ENCODE measurements around the gene CATSPERB. TPM values are rescaled to one million over a fixed set of nuclear protein-coding genes. Genes with fewer than 3 reads are reported as not detected.
"Not testable (repeated sequence)": the region's sequence is repeated elsewhere in the genome, so short reads cannot be mapped to it uniquely, and the experiment has no call there.

CATSPERB gene
- total RNA-seq, 2 donors from 2014 or later = 0.19 to 3.5 TPM

DNA sequence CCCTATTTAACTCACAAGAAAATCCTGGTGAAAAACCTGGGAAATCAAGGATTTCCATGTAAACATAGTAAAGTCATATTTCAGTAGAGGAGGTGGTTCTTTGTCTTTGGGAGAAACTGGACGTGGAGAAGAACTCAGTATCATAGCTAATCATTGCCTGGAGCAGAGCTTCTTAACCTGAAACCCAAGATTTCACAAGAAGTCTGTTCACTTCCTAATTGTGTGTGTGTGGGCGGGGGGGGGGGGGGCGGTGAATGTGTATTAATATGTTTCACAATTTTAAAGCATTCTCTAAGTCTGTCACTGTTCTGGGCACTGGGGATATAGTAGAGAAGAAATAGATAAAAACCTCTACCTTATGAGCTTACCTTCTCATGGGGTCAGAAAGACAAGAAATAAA lies 125.0 kb downstream of the CATSPERB start:
- no peak overlapping the region for H3K4me3 ChIP-seq
- H3K4me1 ChIP-seq = no peaks in the 10 kb centered on the region
- TF ChIP-seq, protein P1, sequence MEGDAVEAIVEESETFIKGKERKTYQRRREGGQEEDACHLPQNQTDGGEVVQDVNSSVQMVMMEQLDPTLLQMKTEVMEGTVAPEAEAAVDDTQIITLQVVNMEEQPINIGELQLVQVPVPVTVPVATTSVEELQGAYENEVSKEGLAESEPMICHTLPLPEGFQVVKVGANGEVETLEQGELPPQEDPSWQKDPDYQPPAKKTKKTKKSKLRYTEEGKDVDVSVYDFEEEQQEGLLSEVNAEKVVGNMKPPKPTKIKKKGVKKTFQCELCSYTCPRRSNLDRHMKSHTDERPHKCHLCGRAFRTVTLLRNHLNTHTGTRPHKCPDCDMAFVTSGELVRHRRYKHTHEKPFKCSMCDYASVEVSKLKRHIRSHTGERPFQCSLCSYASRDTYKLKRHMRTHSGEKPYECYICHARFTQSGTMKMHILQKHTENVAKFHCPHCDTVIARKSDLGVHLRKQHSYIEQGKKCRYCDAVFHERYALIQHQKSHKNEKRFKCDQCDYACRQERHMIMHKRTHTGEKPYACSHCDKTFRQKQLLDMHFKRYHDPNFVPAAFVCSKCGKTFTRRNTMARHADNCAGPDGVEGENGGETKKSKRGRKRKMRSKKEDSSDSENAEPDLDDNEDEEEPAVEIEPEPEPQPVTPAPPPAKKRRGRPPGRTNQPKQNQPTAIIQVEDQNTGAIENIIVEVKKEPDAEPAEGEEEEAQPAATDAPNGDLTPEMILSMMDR (IDR thresholded peaks at IDR 0.05) = no peak
- no peaks in the 10 kb centered on the region for H3K36me3 ChIP-seq
- H3K27ac ChIP-seq = no peak overlapping the region
- no peaks in the 10 kb centered on the region for H3K27me3 ChIP-seq
- no peaks in the 10 kb centered on the region for H3K9me3 ChIP-seq
- DNase-seq (ENCODE audit: low spot score) = no peak

DNA sequence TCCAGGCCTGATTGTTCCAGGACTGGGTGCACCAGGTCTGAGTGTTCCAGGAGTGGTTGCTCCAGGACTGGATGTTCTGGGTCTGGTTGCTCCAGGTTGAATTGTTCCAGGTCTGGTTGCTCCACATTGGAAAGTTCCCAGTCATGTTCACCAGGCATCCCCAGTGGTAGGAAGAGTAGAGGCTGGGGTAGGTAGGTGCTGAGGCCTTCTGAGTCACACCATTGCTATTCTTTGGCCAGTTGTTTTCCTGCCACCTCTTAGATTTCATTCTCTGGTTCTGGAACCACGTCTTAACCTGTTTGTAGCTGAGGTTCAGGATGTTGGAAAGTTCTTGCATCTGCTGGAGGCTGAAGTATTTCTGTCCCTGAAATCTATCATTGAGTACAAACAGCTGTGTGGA lies 127.3 kb downstream of the CATSPERB start:
- not testable (repeated sequence) for H3K27me3 ChIP-seq; DNase-seq (ENCODE audit: low spot score); H3K27ac ChIP-seq; H3K4me3 ChIP-seq; H3K36me3 ChIP-seq; H3K9me3 ChIP-seq; H3K4me1 ChIP-seq

DNA sequence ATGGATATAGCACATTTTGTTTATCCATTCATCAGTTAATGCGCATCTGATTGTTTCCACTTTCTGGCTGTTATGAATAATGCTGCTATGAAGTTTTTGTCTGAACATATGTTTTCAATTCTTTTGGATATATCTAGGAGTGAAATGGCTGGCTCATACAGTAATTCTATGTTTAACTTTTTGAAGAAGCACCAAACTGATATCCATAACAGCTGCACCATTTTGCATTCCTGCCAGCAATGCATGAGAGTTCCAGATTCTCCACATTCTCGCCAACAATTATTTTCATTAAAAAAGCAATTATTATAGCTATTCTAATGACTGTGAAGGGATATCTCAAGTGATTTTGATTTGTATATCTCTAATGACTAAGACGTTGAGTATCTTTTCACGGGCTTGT lies 131.9 kb downstream of the CATSPERB start:
- Histone ChIP-seq H3K36me3 (no peaks in the 10 kb centered on the region), H3K9me3 (no peaks in the 10 kb centered on the region), H3K27ac (no peak overlapping the region), H3K4me3 (no peak overlapping the region), H3K27me3 (no peaks in the 10 kb centered on the region), H3K4me1 (no peaks in the 10 kb centered on the region)
- TF ChIP-seq, protein P1 (IDR thresholded peaks at IDR 0.05) = no peak
- no peak for DNase-seq (ENCODE audit: low spot score)

DNA sequence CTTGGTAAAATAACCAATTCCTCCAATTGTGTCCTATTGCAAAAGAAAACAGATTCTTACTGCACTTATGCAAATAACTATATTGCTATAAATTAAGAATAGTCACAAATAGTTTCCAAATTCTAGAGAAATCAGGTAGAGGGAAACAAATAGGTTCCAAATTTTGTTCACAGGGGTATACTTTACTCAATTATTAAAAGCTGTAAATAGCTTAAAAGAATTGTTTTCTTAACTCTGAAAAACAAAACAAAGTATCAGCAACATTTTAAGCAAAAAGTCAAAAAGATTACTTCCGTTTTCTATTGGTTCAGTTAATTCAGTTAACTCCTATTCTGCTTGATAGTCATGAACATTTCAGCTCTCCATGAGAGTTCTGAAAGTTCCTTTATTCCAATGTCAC lies 136.2 kb downstream of the CATSPERB start:
- Histone ChIP-seq H3K9me3 (no peaks in the 10 kb centered on the region), H3K36me3 (no peaks in the 10 kb centered on the region), H3K27me3 (no peaks in the 10 kb centered on the region), H3K27ac (no peak overlapping the region), H3K4me3 (no peak overlapping the region), H3K4me1 (no peaks in the 10 kb centered on the region)
- TF ChIP-seq, protein P1 (IDR thresholded peaks at IDR 0.05) = no peak
- DNase-seq (ENCODE audit: low spot score) = no peak

DNA sequence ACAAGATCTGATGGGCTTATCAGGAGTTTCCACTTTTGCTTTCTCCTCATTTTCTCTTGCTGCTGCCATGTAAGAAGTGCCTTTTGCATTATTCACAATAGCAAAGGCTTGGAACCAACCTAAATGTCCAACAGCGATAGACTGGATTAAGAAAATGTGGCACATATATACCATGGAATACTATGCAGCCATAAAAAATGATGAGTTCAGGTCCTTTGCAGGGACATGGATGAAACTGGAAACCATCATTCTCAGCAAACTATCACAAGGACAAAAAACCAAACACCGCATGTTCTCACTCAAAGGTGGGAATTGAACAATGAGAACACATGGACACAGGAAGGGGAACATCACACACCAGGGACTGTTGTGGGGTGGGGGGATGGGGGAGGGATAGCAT lies 137.9 kb downstream of the CATSPERB start:
- not testable (repeated sequence) for H3K4me3 ChIP-seq; H3K4me1 ChIP-seq; H3K27me3 ChIP-seq; H3K27ac ChIP-seq; DNase-seq (ENCODE audit: low spot score); H3K36me3 ChIP-seq; H3K9me3 ChIP-seq

DNA sequence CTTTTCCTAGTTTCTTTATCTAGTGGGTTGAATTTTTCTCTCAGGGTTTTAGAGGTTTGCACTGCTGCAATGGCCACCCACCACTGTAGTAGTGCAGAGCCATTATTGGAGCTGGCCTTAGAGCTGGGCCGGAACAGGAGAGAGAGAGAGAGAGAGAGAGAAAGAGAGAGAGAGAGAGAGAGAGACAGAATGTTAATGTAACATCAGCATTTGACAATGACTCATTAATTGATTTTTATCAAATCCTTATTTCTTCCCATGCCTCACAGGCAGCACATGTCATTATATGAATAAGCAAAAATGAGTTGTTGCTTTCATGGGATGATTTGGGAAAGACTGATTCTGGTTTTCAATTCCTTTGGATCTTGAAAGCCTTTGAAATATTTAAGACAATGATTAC lies 145.5 kb downstream of the CATSPERB start:
- Histone ChIP-seq H3K4me3 (no peak overlapping the region), H3K9me3 (peaks cover 0 to 10% of the 10 kb centered on the region in 2 donors), H3K27me3 (no peaks in the 10 kb centered on the region), H3K27ac (no peak overlapping the region), H3K4me1 (no peaks in the 10 kb centered on the region), H3K36me3 (no peaks in the 10 kb centered on the region)
- no peak for DNase-seq (ENCODE audit: low spot score)
- TF ChIP-seq, protein P1 (IDR thresholded peaks at IDR 0.05) = no peak

DNA sequence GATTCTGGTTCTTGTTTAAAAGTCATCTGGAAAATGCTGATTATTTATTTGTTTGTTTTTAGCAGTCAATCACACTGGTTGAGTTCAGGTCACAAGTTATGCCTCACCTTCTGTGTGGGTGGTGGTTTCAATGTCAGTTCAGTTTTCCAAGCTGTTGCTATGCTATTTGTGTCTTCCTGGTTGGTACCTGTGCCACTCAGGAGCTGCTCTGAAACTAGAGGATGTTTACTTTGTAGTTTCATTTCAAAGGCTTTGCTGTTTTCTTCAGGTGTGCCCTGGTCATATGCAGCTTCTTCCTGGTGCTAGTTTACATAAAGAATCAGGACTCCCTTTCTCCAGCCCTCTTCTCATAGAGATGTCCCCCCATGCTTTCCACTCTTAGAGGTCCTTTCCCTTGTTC lies 146.0 kb downstream of the CATSPERB start:
- no peak overlapping the region for H3K27ac ChIP-seq
- H3K9me3 ChIP-seq = peaks cover 0 to 10% of the 10 kb centered on the region in 2 donors
- H3K4me1 ChIP-seq = no peaks in the 10 kb centered on the region
- no peaks in the 10 kb centered on the region for H3K27me3 ChIP-seq
- TF ChIP-seq, protein P1 (IDR thresholded peaks at IDR 0.05) = no peak
- H3K36me3 ChIP-seq = no peaks in the 10 kb centered on the region
- no peak overlapping the region for H3K4me3 ChIP-seq
- no peak for DNase-seq (ENCODE audit: low spot score)

Data from right atrium auricular region (tissue), 2 donors.